Neural cell (in vitro differentiated cells): ENCODE data around the gene RAD51B.

ENCODE experiments used
- CTCF ChIP-seq: fragments of 450-650 bp; IDR thresholded peaks from 2 replicates; pipeline ENCODE4 v1.5.1; 2014; ENCODE audit warnings: antibody characterized with exemption, mild to moderate bottlenecking, moderate library complexity; ENCODE audit not compliant: poor library complexity, severe bottlenecking
- EZH2 ChIP-seq: fragments of 200-600, 300-800 bp; shearing (Covaris generic), sonication (generic); IDR thresholded peaks from 2 replicates; pipeline ENCODE4 v1.6.1; 2014; ENCODE audit warnings: antibody characterized with exemption, low read length, borderline replicate concordance, mild to moderate bottlenecking; ENCODE audit not compliant: insufficient read depth, poor library complexity, severe bottlenecking
- MXI1 ChIP-seq: fragments of 450-650 bp; conservative IDR thresholded peaks from 2 replicates; pipeline ENCODE4 v1.6.1; 2014; ENCODE audit warnings: antibody characterized with exemption, mild to moderate bottlenecking; ENCODE audit not compliant: poor library complexity, severe bottlenecking

- TF ChIP-seq MXI1 (no peak), CTCF (no peak), EZH2 (no peak)
Observed at GRCh38 chr14:68733086-68733914, 913.7 kb downstream of the RAD51B start.
